ENCODE results near the gene CHMP1B. TPM values are rescaled to one million over a fixed set of nuclear protein-coding genes. Genes with fewer than 3 reads are reported as not detected.

The CHMP1B gene
- total and polyA plus RNA-seq, 9 of the 15 experiments (the other 6 are each of a cell fraction or from before 2014, with no cell fraction given), result 12.3 to 29.9 (median 19.0) TPM

- no peak for TF ChIP-seq SAFB2 (IDR thresholded peaks at IDR 0.05; ENCODE audit: borderline replicate concordance, low read depth, low read length, severe bottlenecking)
- 0 out of 2 replicates have a peak, but pooled peaks have one; percentile 2 for TF ChIP-seq ARID4B (CRISPR knock-in tag; IDR thresholded peaks at IDR 0.05)
- TF ChIP-seq HDAC1 (IDR thresholded peaks at IDR 0.05), result no peak
- no peak for TF ChIP-seq RBM14 (IDR thresholded peaks at IDR 0.05; ENCODE audit: borderline replicate concordance, insufficient read depth, low read depth, low read length)
- TF ChIP-seq RFX7 (CRISPR knock-in tag; IDR thresholded peaks at IDR 0.05), result no peak
- TF ChIP-seq HCFC1 (IDR thresholded peaks at IDR 0.05; ENCODE audit: low read depth, low read length), result no peak
- peak in 2 of 3 experiments; percentile 62 to 84 for TF ChIP-seq YY1 (IDR thresholded peaks at IDR 0.05; ENCODE audit: borderline replicate concordance in 1 of 3, control insufficient read depth in 1 of 3, extremely low read depth in 1 of 3, insufficient read depth in 3 of 3, insufficient read length in 1 of 3, insufficient replicate concordance in 2 of 3, low read depth in 1 of 3, low read length in 2 of 3)
- TF ChIP-seq SAP30 (IDR thresholded peaks at IDR 0.05; ENCODE audit: borderline replicate concordance, insufficient read depth, low read depth, low read length, poor library complexity, severe bottlenecking), result peak; percentile 55
- no peak for TF ChIP-seq ZFP30 (CRISPR knock-in tag; IDR thresholded peaks at IDR 0.05; ENCODE audit: borderline replicate concordance)
- TF ChIP-seq RBBP5 (IDR thresholded peaks at IDR 0.05; ENCODE audit: borderline replicate concordance, insufficient read depth, low read length, poor library complexity, severe bottlenecking), result peak; percentile 7
- TF ChIP-seq NFIC (IDR thresholded peaks at IDR 0.05), result no peak
- TF ChIP-seq POLR3A (IDR thresholded peaks at IDR 0.05; ENCODE audit: borderline replicate concordance, extremely low read depth, insufficient read depth, insufficient read length), result no peak
- no peak for TF ChIP-seq PCBP2 (IDR thresholded peaks at IDR 0.05; ENCODE audit: low read depth, low read length, poor library complexity, severe bottlenecking)
- no peak for TF ChIP-seq PHF8 (IDR thresholded peaks at IDR 0.05; ENCODE audit: borderline replicate concordance, low read length)
- no peak for TF ChIP-seq EGR1 (conservative IDR thresholded peaks at IDR 0.05)
- TF ChIP-seq MCM5 (IDR thresholded peaks at IDR 0.05; ENCODE audit: low read depth), result no peak
- TF ChIP-seq OTX1 (CRISPR knock-in tag; IDR thresholded peaks at IDR 0.05), result no peak
- no peak for TF ChIP-seq HDAC6 (IDR thresholded peaks at IDR 0.05; ENCODE audit: low read depth, low read length)
- peak; percentile 5; the same call in 1 of the 2 replicates for TF ChIP-seq TEAD4 (IDR thresholded peaks at IDR 0.05; ENCODE audit: low read length)
- no peak for TF ChIP-seq TEAD4 (CRISPR knock-in tag; IDR thresholded peaks at IDR 0.05; ENCODE audit: borderline replicate concordance)
- TF ChIP-seq GATAD2B (IDR thresholded peaks at IDR 0.05; ENCODE audit: borderline replicate concordance), result no peak
- TF ChIP-seq, protein P1, sequence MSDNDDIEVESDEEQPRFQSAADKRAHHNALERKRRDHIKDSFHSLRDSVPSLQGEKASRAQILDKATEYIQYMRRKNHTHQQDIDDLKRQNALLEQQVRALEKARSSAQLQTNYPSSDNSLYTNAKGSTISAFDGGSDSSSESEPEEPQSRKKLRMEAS (CRISPR knock-in tag; IDR thresholded peaks at IDR 0.05), result no peak
- TF ChIP-seq FOXK1 (CRISPR knock-in tag; IDR thresholded peaks at IDR 0.05; ENCODE audit: borderline replicate concordance), result peak; percentile 60; the same call in 1 of the 2 replicates
These were observed 659 bp downstream of the CHMP1B start (continued) for GRCh38 chr18:11851806-11852337.
